ENCODE measurements around the gene MYBBP1A. TPM values are rescaled to one million over a fixed set of nuclear protein-coding genes. Genes with fewer than 3 reads are reported as not detected.

The MYBBP1A gene
- total and polyA plus RNA-seq, 2 experiments from 2014 or later: 70.7 to 213 TPM

DNA sequence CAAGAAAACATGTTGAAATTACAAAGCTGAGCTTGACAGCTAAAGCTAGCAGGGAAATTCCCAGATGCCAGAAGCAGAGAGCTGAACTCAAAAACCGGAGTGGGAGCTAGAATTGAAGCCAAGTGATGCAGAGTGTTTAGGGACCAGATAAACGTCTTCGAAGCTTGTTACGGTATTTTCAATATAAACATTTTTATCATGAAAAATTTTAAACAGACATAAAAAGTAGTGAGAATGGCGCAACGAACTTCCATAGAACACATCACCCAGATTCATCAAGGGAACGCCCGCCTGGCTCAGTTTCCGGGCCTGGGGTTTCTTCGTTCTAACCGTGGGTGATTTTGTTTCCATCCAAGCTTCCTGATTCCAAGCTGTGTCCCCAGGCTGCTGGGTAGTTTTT lies 38.4 kb downstream of the MYBBP1A start:
- no peaks in the 10 kb centered on the region for H3F3A ChIP-seq (replicated peaks; ENCODE audit: low read depth)
- ATAC-seq: no peak
- no peak for DNase-seq (ENCODE audit: low spot score)
- H3K36me3 Mint-ChIP-seq (ENCODE audit: low read depth): no peaks in the 10 kb centered on the region; the same call in 2 of the 3 replicates
- H3K36me3 ChIP-seq (ENCODE audit: insufficient read depth): no peaks in the 10 kb centered on the region
- no peak overlapping the region for H3K4me2 ChIP-seq
- no peak overlapping the region for H3K4me3 Mint-ChIP-seq
- H3K4me1 ChIP-seq (ENCODE audit: insufficient read depth): no peaks in the 10 kb centered on the region
- H3K79me2 ChIP-seq (replicated peaks; ENCODE audit: insufficient read depth): no peaks in the 10 kb centered on the region
- TF ChIP-seq, protein P1, sequence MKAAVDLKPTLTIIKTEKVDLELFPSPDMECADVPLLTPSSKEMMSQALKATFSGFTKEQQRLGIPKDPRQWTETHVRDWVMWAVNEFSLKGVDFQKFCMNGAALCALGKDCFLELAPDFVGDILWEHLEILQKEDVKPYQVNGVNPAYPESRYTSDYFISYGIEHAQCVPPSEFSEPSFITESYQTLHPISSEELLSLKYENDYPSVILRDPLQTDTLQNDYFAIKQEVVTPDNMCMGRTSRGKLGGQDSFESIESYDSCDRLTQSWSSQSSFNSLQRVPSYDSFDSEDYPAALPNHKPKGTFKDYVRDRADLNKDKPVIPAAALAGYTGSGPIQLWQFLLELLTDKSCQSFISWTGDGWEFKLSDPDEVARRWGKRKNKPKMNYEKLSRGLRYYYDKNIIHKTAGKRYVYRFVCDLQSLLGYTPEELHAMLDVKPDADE (IDR thresholded peaks at IDR 0.05): no peak
- no peak for TF ChIP-seq NANOG (IDR thresholded peaks at IDR 0.05; ENCODE audit: borderline replicate concordance)
- no peak for TF ChIP-seq EZH2 (IDR thresholded peaks at IDR 0.05; ENCODE audit: low read depth, unreplicated experiment)
- TF ChIP-seq, protein P2, sequence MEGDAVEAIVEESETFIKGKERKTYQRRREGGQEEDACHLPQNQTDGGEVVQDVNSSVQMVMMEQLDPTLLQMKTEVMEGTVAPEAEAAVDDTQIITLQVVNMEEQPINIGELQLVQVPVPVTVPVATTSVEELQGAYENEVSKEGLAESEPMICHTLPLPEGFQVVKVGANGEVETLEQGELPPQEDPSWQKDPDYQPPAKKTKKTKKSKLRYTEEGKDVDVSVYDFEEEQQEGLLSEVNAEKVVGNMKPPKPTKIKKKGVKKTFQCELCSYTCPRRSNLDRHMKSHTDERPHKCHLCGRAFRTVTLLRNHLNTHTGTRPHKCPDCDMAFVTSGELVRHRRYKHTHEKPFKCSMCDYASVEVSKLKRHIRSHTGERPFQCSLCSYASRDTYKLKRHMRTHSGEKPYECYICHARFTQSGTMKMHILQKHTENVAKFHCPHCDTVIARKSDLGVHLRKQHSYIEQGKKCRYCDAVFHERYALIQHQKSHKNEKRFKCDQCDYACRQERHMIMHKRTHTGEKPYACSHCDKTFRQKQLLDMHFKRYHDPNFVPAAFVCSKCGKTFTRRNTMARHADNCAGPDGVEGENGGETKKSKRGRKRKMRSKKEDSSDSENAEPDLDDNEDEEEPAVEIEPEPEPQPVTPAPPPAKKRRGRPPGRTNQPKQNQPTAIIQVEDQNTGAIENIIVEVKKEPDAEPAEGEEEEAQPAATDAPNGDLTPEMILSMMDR (conservative IDR thresholded peaks at IDR 0.05; ENCODE audit: low read depth in 2 of 2): no peak
- TF ChIP-seq CREB1 (CRISPR knock-in tag; IDR thresholded peaks at IDR 0.05; ENCODE audit: low read depth): no peak
- TF ChIP-seq, protein P3, sequence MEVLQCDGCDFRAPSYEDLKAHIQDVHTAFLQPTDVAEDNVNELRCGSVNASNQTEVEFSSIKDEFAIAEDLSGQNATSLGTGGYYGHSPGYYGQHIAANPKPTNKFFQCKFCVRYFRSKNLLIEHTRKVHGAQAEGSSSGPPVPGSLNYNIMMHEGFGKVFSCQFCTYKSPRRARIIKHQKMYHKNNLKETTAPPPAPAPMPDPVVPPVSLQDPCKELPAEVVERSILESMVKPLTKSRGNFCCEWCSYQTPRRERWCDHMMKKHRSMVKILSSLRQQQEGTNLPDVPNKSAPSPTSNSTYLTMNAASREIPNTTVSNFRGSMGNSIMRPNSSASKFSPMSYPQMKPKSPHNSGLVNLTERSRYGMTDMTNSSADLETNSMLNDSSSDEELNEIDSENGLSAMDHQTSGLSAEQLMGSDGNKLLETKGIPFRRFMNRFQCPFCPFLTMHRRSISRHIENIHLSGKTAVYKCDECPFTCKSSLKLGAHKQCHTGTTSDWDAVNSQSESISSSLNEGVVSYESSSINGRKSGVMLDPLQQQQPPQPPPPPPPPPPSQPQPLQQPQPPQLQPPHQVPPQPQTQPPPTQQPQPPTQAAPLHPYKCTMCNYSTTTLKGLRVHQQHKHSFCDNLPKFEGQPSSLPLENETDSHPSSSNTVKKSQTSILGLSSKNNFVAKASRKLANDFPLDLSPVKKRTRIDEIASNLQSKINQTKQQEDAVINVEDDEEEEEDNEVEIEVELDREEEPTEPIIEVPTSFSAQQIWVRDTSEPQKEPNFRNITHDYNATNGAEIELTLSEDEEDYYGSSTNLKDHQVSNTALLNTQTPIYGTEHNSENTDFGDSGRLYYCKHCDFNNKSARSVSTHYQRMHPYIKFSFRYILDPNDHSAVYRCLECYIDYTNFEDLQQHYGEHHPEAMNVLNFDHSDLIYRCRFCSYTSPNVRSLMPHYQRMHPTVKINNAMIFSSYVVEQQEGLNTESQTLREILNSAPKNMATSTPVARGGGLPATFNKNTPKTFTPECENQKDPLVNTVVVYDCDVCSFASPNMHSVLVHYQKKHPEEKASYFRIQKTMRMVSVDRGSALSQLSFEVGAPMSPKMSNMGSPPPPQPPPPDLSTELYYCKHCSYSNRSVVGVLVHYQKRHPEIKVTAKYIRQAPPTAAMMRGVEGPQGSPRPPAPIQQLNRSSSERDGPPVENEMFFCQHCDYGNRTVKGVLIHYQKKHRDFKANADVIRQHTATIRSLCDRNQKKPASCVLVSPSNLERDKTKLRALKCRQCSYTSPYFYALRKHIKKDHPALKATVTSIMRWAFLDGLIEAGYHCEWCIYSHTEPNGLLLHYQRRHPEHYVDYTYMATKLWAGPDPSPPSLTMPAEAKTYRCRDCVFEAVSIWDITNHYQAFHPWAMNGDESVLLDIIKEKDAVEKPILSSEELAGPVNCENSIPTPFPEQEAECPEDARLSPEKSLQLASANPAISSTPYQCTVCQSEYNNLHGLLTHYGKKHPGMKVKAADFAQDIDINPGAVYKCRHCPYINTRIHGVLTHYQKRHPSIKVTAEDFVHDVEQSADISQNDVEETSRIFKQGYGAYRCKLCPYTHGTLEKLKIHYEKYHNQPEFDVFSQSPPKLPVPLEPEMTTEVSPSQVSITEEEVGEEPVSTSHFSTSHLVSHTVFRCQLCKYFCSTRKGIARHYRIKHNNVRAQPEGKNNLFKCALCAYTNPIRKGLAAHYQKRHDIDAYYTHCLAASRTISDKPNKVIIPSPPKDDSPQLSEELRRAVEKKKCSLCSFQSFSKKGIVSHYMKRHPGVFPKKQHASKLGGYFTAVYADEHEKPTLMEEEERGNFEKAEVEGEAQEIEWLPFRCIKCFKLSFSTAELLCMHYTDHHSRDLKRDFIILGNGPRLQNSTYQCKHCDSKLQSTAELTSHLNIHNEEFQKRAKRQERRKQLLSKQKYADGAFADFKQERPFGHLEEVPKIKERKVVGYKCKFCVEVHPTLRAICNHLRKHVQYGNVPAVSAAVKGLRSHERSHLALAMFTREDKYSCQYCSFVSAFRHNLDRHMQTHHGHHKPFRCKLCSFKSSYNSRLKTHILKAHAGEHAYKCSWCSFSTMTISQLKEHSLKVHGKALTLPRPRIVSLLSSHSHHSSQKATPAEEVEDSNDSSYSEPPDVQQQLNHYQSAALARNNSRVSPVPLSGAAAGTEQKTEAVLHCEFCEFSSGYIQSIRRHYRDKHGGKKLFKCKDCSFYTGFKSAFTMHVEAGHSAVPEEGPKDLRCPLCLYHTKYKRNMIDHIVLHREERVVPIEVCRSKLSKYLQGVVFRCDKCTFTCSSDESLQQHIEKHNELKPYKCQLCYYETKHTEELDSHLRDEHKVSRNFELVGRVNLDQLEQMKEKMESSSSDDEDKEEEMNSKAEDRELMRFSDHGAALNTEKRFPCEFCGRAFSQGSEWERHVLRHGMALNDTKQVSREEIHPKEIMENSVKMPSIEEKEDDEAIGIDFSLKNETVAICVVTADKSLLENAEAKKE (CRISPR knock-in tag; IDR thresholded peaks at IDR 0.05): no peak
- no peak for TF ChIP-seq EZH2phosphoT487 (IDR thresholded peaks at IDR 0.05; ENCODE audit: unreplicated experiment)
- no peak for TF ChIP-seq ZNF331 (CRISPR knock-in tag; IDR thresholded peaks at IDR 0.05; ENCODE audit: low read depth)
- TF ChIP-seq POLR2AphosphoS5 (IDR thresholded peaks at IDR 0.05; ENCODE audit: low read depth): no peak
- no peak for TF ChIP-seq ZNF114 (CRISPR knock-in tag; IDR thresholded peaks at IDR 0.05)
- TF ChIP-seq, protein P4, sequence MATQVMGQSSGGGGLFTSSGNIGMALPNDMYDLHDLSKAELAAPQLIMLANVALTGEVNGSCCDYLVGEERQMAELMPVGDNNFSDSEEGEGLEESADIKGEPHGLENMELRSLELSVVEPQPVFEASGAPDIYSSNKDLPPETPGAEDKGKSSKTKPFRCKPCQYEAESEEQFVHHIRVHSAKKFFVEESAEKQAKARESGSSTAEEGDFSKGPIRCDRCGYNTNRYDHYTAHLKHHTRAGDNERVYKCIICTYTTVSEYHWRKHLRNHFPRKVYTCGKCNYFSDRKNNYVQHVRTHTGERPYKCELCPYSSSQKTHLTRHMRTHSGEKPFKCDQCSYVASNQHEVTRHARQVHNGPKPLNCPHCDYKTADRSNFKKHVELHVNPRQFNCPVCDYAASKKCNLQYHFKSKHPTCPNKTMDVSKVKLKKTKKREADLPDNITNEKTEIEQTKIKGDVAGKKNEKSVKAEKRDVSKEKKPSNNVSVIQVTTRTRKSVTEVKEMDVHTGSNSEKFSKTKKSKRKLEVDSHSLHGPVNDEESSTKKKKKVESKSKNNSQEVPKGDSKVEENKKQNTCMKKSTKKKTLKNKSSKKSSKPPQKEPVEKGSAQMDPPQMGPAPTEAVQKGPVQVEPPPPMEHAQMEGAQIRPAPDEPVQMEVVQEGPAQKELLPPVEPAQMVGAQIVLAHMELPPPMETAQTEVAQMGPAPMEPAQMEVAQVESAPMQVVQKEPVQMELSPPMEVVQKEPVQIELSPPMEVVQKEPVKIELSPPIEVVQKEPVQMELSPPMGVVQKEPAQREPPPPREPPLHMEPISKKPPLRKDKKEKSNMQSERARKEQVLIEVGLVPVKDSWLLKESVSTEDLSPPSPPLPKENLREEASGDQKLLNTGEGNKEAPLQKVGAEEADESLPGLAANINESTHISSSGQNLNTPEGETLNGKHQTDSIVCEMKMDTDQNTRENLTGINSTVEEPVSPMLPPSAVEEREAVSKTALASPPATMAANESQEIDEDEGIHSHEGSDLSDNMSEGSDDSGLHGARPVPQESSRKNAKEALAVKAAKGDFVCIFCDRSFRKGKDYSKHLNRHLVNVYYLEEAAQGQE (IDR thresholded peaks at IDR 0.05; ENCODE audit: unreplicated experiment): no peak
- no peak for TF ChIP-seq STAT1 (IDR thresholded peaks at IDR 0.05; ENCODE audit: unreplicated experiment)
- TF ChIP-seq JUNB (IDR thresholded peaks at IDR 0.05; ENCODE audit: unreplicated experiment): no peak
- H3K4me3 ChIP-seq: no peak overlapping the region
- peaks cover 7% of the 10 kb centered on the region for H3K4me1 Mint-ChIP-seq
- no peak overlapping the region for H2AFZ ChIP-seq
- H4K20me1 ChIP-seq (replicated peaks; ENCODE audit: insufficient read depth): no peaks in the 10 kb centered on the region
- H3K27ac ChIP-seq (ENCODE audit: low read depth): no peak overlapping the region
- H3K27me3 ChIP-seq (ENCODE audit: insufficient read depth): 0 out of 2 replicates have a peak, but pooled peaks cover 5% of the 10 kb centered on the region
- peaks cover 15% of the 10 kb centered on the region for H3K27me3 Mint-ChIP-seq (ENCODE audit: insufficient read depth, low read depth, poor library complexity)
- H3K9me2 ChIP-seq (ENCODE audit: insufficient read depth): no peaks in the 10 kb centered on the region
- H3K9me3 Mint-ChIP-seq: no peaks in the 10 kb centered on the region
- no peak overlapping the region for H3K27ac Mint-ChIP-seq
